Progenitor cell of endocrine pancreas (in vitro differentiated cells): Measurements from ENCODE around the gene NRARP. TPM values are rescaled to one million over a fixed set of nuclear protein-coding genes. Genes with fewer than 3 reads are reported as not detected.
A peak's percentile ranks its signal among the peaks of the same experiment; 100 is the strongest.

Experiments used
- DNase-seq: peaks from one replicate; pipeline ENCODE4 v3.0.0; 2021; ENCODE audit warnings: low spot score; ENCODE audit not compliant: unreplicated experiment
- H3K27ac Mint-ChIP-seq: 2 replicates; pipeline ENCODE4 v1.8.0; 2021; ENCODE audit warnings: mild to moderate bottlenecking, moderate library complexity, mixed read lengths
- H3K27me3 Mint-ChIP-seq: 2 replicates; pipeline ENCODE4 v1.8.0; 2021; ENCODE audit warnings: mixed read lengths
- H3K36me3 Mint-ChIP-seq: 2 replicates; pipeline ENCODE4 v1.8.0; 2022; ENCODE audit warnings: mixed read lengths; ENCODE audit not compliant: insufficient read depth
- H3K4me1 Mint-ChIP-seq: 2 replicates; pipeline ENCODE4 v1.8.0; 2021; ENCODE audit warnings: low read depth, mixed read lengths
- H3K4me3 Mint-ChIP-seq: 2 replicates; pipeline ENCODE4 v1.8.0; 2021; ENCODE audit warnings: low read depth, mild to moderate bottlenecking, moderate library complexity, mixed read lengths
- H3K9me3 Mint-ChIP-seq: 2 replicates; pipeline ENCODE4 v1.8.0; 2021; ENCODE audit warnings: low read depth, mixed read lengths
- total RNA-seq: library from RNA; stranded (reverse); gene quantifications from 2 replicates; pipeline ENCODE4 v1.2.1, GENCODE V29; 2021
- TF ChIP-seq, protein P1 (sequence below): fragments of 200-600 bp; sonication (generic); IDR thresholded peaks from one replicate; pipeline ENCODE4 v1.5.0; 2021; ENCODE audit warnings: antibody characterized with exemption, mild to moderate bottlenecking; ENCODE audit not compliant: unreplicated experiment

Gene NRARP
- total RNA-seq, 1 donor from 2014 or later = 27.1 TPM

DNA sequence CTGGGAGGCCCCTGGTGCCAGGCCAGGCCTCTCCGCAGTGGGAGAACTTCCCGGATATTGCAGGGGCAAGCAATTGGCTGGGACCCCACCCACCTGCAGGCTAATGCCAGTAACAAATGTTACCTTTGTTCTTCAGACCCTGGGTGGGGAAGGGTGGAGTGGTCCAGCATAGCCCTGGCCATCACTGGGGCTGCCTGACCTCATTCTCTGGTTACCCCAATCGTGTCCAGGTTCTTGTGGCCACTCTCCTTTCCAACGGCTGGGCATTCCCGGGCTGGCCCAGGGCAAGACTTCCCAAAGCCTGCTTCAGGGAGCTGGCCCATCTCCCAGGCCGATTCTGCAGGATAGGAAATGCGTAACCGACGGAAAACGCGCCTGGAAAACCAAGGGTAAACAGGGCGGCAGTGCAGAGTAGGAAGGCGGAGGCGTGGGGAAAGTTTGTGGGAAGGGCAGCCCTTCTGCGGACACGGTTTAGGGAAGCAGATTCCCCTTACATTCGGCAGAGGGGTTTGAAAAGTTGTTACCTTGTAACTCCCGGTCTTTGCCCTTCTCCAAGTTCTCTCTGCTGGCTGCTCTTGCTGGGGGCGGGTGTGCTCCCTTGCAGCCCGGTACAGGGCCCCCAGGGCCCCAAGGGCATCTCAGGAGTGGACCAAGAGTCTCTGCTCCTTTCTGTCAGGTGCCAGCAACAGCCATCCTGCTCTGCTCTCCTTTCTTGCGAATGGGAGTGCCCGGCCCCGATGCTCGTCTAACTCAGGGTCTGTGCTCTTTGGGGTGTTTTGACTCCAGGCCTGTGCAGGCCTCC is 3.5 kb downstream of the NRARP start:
- H3K36me3 Mint-ChIP-seq = no peaks in the 10 kb centered on the region
- peak overlapping the region; percentile 63 for H3K4me3 Mint-ChIP-seq
- DNase-seq = peak; percentile 14
- H3K4me1 Mint-ChIP-seq = peaks cover 42% of the 10 kb centered on the region
- TF ChIP-seq, protein P1, sequence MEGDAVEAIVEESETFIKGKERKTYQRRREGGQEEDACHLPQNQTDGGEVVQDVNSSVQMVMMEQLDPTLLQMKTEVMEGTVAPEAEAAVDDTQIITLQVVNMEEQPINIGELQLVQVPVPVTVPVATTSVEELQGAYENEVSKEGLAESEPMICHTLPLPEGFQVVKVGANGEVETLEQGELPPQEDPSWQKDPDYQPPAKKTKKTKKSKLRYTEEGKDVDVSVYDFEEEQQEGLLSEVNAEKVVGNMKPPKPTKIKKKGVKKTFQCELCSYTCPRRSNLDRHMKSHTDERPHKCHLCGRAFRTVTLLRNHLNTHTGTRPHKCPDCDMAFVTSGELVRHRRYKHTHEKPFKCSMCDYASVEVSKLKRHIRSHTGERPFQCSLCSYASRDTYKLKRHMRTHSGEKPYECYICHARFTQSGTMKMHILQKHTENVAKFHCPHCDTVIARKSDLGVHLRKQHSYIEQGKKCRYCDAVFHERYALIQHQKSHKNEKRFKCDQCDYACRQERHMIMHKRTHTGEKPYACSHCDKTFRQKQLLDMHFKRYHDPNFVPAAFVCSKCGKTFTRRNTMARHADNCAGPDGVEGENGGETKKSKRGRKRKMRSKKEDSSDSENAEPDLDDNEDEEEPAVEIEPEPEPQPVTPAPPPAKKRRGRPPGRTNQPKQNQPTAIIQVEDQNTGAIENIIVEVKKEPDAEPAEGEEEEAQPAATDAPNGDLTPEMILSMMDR = no peak
- H3K27me3 Mint-ChIP-seq = peaks cover 3% of the 10 kb centered on the region
- peak overlapping the region; percentile 45 for H3K27ac Mint-ChIP-seq
- no peaks in the 10 kb centered on the region for H3K9me3 Mint-ChIP-seq

DNA sequence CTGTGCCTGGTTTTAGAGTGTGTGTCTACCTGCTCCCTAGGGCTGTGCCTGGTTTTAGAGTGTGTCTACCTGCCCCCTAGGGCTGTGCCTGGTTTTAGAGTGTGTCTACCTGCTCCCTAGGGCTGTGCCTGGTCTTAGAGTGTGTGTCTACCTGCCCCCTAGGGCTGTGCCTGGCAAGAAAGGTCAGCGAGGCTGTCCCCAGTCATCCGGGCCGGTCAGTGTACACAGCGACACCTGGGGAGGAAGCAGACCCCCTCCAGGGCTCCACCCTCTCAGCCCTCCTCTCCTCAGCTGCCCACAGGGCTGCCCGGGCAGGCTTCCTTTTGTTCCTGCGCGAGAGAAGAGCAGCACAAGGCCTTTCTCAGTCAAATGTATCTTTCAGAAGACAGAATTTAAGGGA is 4.1 kb downstream of the NRARP start:
- DNase-seq = no peak
- Mint-ChIP-seq H3K4me3 (peak overlapping the region; percentile 31), H3K36me3 (no peaks in the 10 kb centered on the region), H3K9me3 (no peaks in the 10 kb centered on the region), H3K27ac (peak overlapping the region; percentile 83), H3K4me1 (peaks cover 42% of the 10 kb centered on the region), H3K27me3 (peaks cover 3% of the 10 kb centered on the region)
- TF ChIP-seq, protein P1 = no peak

DNA sequence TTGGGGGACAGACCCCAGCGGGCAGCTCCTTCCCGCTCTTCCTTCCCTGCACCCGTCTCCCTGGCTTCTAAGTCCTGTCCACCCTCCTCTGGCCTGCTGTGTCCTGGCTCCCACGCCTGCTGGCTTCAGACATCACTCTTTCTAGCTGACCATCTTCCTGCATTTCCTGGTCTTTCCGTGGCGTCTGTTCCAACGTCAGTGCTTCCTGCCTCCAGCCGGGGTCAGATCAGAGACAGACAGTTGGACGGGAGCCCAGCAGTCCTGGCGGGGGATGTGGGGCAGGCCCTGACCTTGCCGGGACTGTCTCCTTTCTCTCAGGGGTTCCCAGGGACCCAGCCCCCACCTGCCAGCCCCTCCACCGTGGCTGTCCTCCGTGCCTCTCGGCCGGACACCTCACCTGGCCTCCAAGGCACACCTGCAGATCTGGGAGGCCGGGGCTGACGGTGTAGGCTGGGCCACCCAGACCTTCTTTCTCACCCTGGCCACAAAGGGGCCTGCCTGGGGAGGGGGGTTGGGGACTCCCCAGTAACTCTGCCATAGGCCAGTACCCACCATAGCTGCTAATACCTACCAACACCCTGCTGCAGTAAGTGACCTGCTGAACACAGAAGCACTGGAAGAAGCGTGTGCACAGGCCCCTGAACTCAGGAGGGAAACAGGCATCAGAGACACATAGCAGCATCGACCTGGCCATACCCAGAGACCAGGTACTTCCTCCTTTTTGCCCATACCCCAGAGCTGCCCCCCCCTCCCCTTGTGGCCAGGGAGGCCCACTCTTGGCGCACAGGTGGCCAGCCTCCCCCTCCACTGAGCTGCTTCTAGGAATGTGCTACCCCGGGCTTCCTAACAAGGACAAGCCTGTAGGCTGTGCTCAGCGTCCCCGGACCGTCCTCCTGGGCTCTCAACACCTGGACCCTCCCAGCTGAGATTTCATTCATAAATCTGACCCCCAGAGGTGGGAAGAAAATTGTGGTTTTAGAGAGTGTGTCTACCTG is 5.1 kb downstream of the NRARP start:
- no peaks in the 10 kb centered on the region for H3K9me3 Mint-ChIP-seq
- H3K36me3 Mint-ChIP-seq = no peaks in the 10 kb centered on the region
- peak overlapping the region; percentile 77 for H3K4me3 Mint-ChIP-seq
- peaks cover 41% of the 10 kb centered on the region for H3K4me1 Mint-ChIP-seq
- no peak for DNase-seq
- peaks cover 3% of the 10 kb centered on the region for H3K27me3 Mint-ChIP-seq
- peak overlapping the region; percentile 88 for H3K27ac Mint-ChIP-seq
- TF ChIP-seq, protein P1 = no peak

DNA sequence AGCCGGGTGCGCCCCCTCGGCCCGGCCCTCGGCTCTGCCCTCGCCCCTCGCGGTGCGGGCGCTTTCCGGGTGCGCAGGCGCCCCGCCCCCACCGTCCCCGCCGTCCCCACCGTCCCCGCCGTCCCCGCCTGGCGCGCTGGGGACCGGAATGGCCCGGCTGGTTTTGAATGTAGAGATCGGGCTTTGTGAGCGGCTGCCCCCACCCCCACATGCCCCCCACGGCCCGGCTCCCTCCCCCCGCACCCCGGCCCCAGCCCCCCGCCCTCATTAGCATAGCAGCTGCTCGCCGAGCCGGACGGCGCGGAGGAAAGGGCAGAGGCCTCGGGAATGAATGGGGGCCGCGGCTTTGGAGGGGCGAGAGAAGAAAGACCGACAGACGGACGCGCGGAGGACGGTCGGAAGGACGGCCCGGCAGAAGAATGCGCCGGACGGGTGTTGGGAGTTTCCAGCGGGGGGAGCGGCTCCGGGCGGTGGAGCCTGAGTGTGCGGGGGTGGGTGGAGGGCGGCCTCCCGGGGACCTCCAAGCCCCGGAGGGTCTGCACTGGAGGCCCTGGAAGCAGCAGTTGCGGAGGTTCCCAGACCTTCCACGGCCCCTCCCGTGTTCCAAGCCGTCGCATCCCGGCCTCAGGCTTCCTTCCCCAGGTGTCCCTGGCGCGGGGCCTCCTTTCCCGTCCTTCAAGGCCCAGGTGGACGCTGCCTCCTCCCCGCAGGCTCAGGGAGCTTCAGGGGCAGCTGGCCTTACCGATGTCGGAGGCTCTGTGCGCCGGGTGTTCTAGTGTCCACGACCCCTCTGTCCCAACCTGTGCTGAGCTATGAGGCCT is 6.0 kb downstream of the NRARP start:
- peaks cover 3% of the 10 kb centered on the region for H3K27me3 Mint-ChIP-seq
- no peak for DNase-seq
- H3K27ac Mint-ChIP-seq = peak overlapping the region; percentile 88
- H3K4me1 Mint-ChIP-seq = peaks cover 41% of the 10 kb centered on the region
- TF ChIP-seq, protein P1 = no peak
- H3K36me3 Mint-ChIP-seq = no peaks in the 10 kb centered on the region
- peak overlapping the region; percentile 77 for H3K4me3 Mint-ChIP-seq
- no peaks in the 10 kb centered on the region for H3K9me3 Mint-ChIP-seq
